GM18907 (cell line): ENCODE measurements around the gene ERBB2.
A peak's percentile ranks its signal among the peaks of the same experiment; 100 is the strongest.
"Not testable (repeated sequence)": the region's sequence is repeated elsewhere in the genome, so short reads cannot be mapped to it uniquely, and the experiment has no call there.

Source experiments
- ATAC-seq: cut with Tn5 transposase; IDR thresholded peaks from one replicate; pipeline ENCODE4 v1.9.1; 2021; ENCODE audit warnings: mild to moderate bottlenecking, moderate library complexity; ENCODE audit not compliant: unreplicated experiment

Gene ERBB2

GRCh38 chr17:39677542-39678339 lies 22.1 kb upstream of the ERBB2 start:
- ATAC-seq, result no peak

GRCh38 chr17:39678340-39679116 lies 21.3 kb upstream of the ERBB2 start:
- ATAC-seq, result no peak

- no peak for ATAC-seq
Observed at GRCh38 chr17:39679521-39680192, 20.2 kb upstream of the ERBB2 start.

GRCh38 chr17:39683295-39683939 lies 16.4 kb upstream of the ERBB2 start:
- ATAC-seq, result no peak

- ATAC-seq, result no peak
Observed at GRCh38 chr17:39684369-39685192, 15.3 kb upstream of the ERBB2 start.

- ATAC-seq, result no peak
Observed at GRCh38 chr17:39687101-39687545, 12.7 kb upstream of the ERBB2 start.

GRCh38 chr17:39687546-39688474 lies 12.1 kb upstream of the ERBB2 start, which contains the start of gene PGAP3:
Gene PGAP3, minus strand, starts transcription at chr17:39688057. Its CDS starts 43 bp downstream, at chr17:39688014.
- peak; percentile 81 for ATAC-seq

GRCh38 chr17:39688475-39688835 lies 11.4 kb upstream of the ERBB2 start:
- ATAC-seq, result no peak

- ATAC-seq, result no peak
Observed at GRCh38 chr17:39688945-39689344, 10.9 kb upstream of the ERBB2 start.

GRCh38 chr17:39694593-39694992 lies 5.3 kb upstream of the ERBB2 start:
- no peak for ATAC-seq

GRCh38 chr17:39695089-39695474 lies 4.8 kb upstream of the ERBB2 start:
- no peak for ATAC-seq

GRCh38 chr17:39696731-39697130 lies 3.1 kb upstream of the ERBB2 start:
- no peak for ATAC-seq

- ATAC-seq, result no peak
Observed at GRCh38 chr17:39697961-39698360, 1.9 kb upstream of the ERBB2 start.

- ATAC-seq, result not testable (repeated sequence)
Observed at GRCh38 chr17:39699157-39699817, 577 bp upstream of the ERBB2 start.

- ATAC-seq, result no peak
Observed at GRCh38 chr17:39700148-39700987, 504 bp downstream of the ERBB2 start.

- ATAC-seq, result no peak
Observed at GRCh38 chr17:39701012-39701783, 1.3 kb downstream of the ERBB2 start.
